Measurements from ENCODE around the gene NOVA2. TPM values are rescaled to one million over a fixed set of nuclear protein-coding genes. Genes with fewer than 3 reads are reported as not detected.

The NOVA2 gene, protein sequence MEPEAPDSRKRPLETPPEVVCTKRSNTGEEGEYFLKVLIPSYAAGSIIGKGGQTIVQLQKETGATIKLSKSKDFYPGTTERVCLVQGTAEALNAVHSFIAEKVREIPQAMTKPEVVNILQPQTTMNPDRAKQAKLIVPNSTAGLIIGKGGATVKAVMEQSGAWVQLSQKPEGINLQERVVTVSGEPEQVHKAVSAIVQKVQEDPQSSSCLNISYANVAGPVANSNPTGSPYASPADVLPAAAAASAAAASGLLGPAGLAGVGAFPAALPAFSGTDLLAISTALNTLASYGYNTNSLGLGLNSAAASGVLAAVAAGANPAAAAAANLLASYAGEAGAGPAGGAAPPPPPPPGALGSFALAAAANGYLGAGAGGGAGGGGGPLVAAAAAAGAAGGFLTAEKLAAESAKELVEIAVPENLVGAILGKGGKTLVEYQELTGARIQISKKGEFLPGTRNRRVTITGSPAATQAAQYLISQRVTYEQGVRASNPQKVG
- total RNA-seq, result 7.0 and 16.9 TPM in 2 replicates

DNA sequence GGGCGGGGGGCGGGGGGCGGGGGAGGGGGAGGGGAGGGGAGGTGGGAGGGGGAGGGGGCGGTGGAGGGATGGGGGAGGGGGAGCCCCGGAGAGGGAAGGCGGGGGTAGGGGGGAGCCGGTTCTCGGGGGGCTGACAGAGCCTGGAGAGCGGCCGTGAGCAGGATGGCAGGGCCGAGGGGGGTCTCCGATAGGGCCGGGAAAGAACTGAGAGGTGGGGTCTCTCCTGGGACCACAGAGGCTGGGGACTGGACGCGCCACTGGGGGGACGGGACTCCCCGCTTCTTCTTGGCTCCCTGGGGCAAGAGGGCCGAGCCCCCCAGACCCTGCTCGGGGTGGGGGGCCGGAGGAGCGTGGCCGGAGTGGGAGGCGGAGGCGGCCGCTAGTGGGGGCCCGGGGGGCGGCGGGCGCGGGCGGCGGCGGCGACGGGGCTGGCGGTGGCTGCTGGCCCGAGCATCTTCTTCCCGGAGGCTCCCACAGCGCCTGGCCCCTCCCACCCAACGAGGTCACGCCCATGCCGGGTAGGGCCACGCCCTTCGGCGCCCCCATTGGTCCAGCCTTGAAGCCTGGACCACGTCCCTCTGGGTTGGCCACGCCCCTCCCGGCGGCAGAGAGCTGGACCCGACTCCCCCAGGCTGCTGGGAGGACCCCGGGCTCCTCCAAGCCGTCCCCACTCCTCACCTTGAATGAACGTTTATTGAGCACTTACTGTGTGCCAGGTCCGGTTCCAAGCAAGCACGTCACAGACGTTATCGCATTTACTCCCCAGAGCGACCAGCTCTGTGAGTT lies at the start of gene NOVA2:
Gene NOVA2, minus strand, starts transcription at position 313 of the 786 bp plus-strand sequence. CDS start 514 bp downstream, outside the sequence.
- peak; percentile 94 for DNase-seq

DNA sequence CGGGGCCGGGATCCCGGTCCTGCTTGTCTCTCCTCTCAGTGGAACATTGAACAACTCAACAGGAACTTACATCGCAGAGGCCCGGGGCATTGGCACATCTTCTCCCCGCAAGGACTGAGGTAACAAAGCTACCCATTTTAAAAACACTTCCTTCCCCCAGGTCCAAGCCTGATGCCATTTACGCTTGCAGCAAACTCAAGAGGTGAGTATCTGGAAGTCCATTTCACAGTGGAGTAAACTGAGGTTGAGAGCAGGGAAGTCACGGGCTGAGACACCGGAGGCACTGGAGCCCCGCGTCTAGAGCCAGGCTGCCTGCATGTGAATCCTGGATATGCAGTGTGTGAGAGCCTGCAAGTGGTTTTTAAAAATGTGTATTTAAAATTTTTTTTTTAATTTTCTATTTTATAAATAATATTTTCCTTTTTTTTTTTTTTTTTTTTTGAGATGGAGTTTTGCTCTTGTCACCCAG lies 49.7 kb upstream of the NOVA2 start:
- no peak for DNase-seq

DNA sequence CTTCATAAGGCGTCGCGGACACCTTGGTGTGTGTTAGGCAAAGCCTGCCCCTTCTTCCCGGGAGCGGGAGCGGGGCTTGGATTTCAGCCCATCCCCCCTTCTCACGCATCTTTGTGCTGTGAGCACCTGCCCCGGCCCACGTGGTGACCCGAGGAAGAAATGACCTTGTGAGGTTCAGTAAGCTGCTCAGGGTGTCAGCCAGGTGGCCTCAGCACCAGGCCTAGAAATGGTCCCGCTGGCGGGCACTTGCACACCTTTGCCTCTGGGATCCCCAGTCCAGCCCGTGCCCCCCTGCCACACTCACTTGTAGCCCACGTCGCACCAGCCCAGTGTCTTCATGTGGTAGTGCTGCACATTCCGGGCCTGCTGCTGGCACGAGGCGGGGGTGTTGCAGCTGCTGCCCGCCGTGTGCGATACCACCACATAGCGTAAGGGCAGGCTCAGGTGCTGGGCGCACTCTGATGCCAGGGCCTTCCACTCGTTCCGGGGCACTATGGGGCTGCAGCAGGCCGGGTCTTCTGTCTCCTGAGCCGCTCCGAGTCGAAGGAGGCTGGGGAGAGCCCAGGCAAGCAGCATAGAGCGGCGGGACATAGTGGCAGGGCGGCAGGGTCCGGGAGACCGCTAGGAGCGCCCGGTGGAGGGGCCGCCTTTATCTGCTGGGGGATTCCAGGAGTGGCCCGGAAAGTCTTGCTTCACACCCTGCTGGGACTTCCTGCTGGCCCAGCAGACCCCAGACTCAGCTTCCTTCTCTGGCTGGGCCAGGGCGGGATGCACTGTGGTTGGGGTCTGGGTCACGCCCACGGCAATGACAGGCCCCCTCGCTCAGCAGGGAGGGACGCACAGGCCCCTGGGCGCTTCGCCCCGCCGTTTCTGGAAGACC lies 49.0 kb upstream of the NOVA2 start, which contains the start of gene PGLYRP1:
Gene PGLYRP1, minus strand, starts transcription at position 623 of the 880 bp plus-strand sequence. Its CDS starts 32 bp downstream, at position 591.
- no peak for DNase-seq

DNA sequence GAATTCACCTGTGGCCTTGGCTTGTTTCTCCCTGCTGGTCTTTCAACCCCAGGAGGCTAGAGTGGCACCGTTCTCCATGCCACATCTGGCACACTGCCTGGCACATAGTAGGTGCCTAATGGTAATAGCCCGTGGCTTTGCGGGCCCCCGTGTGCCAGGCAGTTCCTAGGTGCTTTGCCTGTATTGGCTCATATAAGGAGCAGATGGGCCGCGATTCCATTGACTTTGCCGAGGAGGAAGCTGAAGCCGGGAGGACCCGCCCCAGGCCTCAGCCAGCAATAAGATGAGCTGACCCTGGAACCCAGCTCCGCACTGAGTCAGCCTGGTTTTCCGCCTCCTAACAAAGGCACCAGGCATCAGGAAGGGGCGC lies 48.4 kb upstream of the NOVA2 start:
- peak; percentile 38 for DNase-seq

DNA sequence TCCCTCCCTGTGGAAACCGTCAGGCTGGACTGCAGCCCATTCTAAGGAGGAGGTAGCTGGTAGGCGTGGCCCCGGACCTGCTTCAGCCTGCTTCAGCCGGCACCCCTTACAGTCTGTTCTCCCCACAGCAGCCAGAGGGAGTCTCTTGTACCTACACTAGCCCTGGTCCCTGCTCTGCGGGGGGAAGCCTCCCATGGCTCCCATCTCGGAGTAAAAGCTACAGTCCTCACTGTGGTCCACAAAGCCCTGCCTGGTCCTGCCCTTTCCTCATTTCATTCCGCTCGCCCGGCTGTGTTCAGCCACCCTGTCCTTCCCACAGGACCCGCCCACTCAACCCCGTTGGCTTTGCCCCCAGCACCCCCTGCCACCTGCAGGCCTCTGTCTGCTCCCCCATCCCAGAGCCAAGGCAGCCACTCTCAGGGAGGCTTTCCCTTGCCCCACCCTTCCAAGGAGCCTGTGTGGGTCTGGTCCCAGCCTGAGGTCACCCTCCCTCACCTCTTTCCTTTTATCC lies 47.9 kb upstream of the NOVA2 start:
- no peak for DNase-seq

DNA sequence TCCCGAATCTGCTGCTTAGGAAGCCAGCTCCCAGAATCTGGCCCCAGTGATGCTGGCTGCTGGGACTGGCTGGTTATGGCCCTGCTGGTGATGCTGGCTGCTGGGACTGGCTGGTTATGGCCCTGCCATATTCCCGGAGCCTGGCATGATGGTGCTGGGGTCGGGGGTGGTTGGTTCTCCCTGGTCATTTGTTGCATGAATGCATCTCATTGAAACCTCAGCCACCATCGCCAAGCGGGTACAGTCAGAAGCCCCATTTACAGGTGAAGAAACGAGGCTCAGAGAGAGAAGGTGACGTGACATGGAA lies 47.1 kb upstream of the NOVA2 start:
- DNase-seq, result no peak

DNA sequence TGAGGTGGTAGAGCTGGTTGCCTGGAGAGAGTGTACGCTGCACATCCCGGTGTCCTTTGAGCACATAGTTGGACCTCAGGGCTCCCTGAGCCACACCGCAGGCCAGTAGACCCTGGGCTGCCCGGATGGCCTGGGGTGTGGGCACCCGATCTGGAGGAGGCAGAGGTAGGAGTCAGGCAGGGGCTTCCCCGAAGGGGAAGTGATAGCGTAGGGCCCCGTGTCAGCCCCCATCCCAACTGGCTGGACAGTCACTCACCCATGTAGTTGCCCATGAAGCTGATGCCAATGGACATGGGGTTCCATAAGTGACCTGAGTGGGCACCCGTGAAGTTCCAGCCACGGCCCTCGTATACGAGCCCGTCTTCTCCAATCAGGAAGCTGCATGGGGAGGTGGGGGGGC lies 45.6 kb upstream of the NOVA2 start:
- no peak for DNase-seq

DNA sequence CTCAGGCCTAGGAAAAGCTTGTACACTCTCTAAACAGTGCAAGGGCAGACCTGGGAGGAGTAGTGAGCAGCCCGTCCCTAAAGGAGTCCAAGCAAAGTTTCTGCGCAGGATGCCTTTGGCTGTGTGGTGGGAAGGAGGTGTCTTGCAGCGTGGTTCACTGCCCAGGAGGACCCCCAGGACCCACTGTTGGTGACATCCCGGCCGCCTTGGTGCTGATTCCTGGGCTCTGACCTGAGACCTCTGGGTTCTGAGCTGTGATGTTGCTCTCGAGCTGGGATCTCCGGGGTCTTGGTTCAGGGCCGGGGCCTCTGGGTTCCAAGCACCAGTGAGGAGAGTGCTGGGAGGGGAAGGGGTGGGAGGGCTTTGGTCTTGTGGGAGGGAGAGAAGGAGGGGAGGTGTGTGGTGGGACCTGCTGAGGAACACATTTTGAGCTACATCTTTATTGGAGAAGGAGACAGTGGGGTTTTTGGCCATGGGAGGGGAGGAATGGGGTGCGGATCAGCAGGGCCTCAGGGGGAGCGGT lies 45.1 kb upstream of the NOVA2 start:
- no peak for DNase-seq

DNA sequence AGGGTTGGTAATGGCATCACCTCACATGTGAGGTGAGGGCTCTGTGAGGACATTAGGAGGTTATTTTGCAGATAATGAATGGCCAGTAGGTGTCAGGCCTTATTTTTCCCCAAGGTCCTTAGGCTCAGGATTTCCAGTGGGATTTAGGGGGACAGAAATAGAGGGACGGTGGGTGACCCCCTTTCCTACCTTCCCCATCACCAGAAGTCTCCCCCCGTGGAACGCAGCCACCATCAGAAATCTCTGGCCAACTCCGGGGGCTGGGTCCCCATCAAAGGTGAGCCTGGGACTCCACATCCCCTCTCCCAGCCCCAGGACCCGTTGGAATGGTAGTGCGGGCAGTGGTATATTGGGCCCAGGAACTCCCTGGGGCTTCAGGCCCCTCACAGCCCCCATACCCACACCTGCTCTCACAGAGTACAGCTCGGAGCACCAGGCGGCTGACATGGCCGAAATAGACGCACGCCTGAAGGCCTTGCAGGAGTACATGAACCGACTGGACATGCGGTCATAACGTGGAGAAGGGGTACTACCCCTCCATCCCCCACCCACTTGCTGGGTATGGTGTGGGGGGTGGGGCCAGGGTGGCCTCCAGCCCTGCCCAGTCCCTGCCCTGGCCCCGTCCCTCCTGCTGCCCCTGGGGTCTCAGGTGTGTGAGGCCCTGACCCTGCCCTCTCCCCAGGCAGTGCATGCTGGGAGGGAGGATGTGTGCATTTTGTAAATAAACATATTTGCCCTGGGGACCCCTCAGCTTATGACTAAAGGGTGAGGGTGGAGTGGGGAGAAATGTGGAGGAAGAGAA lies 44.4 kb upstream of the NOVA2 start:
- no peak for DNase-seq

DNA sequence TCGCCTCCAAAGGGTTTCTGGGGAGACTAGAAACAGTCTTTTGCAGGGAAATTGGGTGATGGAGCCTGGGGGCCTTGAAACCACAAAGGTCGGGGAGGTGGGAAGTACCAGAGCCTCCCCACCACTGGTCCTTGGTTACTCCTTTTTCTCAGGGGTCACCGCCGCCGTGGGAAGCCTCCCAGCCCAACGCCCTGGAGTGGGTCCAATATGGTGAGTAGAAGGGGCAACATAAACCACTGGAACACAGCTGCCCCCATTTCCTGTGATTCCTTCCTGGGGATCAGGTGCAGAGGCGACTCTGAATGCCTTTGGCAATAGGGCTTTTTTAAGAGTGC lies 43.4 kb upstream of the NOVA2 start:
- no peak for DNase-seq

DNA sequence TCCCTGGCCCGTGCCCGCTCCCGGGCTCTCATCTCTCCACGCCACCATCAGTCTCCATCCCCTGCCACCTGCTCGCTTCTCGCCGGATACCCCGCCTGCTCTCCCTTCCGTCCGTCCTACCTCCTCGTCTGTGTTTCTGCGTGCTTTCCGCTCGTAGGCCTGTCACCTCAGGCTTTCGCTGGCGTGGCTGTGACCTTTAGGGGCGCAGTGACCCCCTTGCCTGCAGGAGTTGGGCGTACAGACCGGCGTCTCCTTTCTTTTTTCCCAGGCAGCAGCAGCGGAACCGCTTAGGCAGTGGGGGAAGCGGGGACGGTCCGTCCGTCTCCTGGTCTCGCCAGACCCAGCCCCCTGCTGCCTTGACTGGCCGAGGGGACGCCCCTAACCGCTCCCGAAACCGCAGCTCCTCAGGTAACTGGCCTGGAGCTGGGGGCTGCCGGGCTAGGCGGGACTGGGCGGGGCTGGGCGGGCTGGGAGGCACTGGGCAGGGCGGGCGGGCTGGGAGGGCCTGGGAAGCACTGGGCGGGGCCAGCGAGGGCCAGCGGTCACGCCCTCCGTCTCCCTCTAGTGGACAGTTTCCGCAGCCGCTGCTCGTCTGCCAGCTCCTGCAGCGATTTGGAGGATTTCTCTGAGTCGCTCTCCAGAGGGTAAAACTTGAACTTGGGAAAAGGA lies 42.9 kb upstream of the NOVA2 start:
- peak; percentile 87 for DNase-seq

DNA sequence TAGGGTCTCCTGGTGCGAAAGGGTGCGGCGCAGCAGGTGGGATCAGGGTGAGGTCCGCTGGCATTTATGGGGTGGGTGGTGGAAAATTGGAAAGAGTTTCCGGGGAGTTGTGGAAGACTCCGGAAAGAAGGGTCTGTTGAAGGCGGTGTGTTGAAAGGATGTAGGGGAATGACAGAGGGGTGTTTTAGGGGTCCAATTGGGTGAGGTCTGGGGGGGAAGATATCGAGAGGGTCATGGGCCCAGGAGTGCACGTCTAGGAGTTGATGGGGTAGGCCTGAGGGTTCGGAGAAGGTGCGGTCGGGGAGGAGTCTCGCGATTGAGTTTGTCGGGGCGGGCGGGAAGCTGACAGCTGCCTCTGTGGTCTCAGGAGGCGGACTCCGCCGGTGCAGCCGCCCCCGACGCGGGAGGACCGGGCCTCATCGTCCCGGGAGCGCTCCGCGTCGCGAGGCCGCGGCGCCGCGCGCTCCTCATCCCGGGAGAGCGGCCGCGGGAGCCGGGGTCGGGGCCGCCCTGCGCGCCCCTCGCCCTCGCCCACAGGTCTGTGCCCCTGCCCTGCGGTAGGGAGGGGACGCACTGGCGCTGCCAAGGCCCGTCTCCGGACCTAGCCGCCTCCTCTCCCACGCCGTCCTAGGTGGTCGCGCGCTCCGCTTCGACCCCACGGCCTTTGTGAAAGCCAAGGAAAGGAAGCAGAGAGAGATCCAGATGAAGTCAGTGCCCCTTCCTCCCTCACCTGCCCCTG lies 42.2 kb upstream of the NOVA2 start:
- DNase-seq, result no peak

DNA sequence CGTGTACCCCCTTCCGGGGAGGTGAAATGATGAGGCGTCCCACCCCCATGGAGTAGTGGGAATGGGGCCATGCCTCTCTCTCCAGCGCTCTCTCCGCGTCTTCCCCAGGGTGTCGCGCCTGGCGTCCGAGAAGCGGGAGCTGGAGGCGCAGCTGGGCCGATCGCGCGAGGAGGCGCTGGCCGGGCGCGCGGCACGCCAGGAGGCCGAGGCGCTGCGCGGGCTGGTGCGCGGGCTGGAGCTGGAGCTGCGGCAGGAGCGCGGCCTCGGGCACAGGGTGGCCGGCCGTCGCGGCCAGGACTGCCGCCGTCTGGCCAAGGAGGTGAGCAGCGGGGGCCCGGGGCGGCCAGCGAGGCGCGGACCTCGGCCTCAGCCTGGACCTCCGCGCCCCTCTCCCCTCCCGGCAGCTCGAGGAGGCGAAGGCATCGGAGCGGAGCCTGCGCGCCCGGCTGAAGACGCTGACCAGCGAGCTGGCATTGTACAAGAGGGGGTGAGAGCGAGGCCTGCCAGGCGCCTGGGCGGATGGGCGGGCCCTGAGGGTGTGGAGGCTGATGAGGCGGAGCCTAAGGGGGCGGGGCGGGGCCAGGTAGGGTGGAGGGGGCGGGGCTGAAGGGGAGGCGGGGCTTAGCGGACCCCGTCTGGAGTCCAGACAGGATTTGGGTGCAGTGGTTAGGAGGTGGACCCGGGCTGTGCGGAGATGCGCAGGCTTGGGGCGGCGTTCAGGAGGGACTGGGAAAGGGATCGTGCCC lies 41.4 kb upstream of the NOVA2 start:
- DNase-seq, result peak; percentile 51

DNA sequence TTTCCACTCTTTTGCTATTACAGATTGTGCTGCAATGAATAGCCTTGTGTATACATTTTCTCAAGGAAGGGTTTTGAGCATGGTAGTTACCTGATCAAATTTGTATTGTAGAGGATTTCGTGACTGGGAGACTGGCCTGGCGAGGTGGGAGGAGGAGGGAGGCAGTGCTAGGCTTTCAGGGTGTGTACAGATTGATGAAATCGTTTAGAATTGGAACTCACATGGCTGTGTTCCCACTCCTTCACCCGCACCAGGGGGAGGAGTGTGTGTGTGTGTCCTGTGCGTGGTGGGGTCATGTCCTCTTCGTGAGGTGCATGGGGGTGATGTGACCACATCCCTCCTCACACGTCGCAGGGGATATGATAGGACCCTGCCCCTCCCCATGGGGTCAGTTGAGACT lies 40.9 kb upstream of the NOVA2 start:
- DNase-seq, result no peak

DNA sequence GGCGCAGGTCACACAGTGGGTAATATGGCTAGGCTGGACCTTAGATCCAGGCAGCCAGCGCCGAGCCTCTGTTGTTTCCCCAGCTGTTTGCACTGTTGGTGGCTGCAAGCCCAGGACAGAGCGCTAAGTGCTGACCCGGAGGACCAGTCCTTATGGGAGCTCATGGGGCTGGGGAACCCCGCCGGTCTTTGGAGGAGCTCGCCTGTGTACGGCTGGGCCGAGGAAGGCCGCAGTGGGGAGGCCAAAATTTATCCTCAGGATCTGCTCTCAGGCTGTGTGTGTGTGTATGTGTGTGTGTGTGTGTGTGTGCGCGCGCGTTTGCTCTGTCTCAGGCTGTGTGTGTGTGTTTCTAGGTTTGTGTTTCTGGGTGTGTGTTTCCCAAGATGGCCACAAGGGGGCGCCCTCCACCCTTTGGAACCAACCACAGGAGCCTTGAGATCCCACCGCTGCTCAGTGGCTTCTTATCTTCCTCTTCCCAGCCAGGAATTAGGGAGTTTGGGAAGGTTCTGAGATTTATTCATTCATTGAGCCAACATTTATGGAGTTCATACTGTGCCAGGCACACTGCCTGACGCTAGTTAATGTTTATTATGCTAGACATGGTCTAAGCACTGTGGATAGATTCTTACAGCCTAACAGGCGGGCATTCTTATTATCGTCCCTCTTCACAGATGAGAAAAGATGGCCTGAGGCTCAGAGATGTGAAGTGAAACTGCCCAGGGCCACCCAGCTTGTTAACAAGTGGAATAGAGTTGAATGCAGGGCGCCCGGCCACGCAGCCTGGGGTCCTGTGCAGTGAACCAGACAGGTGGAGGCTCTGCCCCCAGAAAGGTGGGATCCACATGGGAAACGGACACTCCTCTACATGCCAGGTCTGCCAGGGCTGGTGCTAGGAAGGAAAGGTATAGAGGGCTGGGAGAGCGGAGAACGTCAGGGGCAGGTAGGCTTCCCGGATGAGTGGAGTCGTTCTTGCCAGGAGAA lies 36.2 kb upstream of the NOVA2 start:
- DNase-seq, result peak; percentile 86

DNA sequence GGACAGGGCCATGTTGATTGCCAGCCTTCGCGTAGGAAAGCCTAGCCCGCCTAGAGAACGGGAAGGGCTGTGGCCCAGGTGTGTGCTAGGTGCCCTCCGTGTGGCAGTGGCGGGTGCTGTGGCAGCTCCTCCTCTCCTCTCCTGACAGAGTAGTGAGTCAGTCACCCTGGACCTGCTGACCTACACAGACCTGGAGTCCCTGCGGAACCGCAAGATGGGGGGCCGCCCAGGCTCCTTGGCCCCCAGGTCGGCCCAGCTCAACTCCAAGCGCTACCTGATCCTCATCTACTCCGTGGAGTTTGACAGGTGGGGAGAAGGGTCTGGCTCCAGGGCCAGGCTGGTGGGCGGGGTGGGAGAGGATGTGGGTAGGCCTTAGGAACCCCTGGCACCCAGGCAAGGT lies 32.7 kb upstream of the NOVA2 start:
- DNase-seq, result no peak

DNA sequence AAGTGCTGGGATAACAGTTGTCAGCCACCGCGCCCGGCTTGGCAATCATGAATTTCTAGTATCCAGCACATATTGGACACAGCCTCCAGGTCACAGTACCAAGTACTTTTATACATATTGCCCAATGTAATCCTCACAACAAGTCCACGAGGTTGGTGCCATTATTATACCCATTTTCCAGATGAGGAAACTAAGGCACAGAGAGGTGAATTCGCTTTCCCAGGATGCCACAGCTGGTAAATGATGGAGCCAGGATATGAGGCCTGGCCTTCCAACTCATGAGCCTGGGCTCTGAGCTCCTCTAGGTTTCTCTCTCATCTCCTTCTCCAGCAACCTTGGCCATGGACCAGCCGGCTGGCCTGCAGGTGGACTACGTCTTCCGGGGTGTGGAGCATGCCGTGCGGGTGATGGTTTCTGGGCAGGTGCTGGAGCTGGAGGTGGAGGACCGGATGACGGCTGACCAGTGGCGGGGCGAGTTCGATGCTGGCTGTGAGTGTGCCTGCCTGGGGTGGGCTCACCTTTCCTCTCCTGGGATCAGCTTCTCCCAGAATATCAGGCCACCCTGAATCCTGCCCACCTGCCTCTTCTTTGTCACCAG lies 29.1 kb upstream of the NOVA2 start:
- DNase-seq, result no peak
